Right hindlimb (tissue), 1 donor: ENCODE measurements around the gene SLC38A10.

Experiments used
- DNase-seq: peaks from one replicate; pipeline ENCODE4 v3.0.0-alpha.2; 2018

SLC38A10 gene

DNA sequence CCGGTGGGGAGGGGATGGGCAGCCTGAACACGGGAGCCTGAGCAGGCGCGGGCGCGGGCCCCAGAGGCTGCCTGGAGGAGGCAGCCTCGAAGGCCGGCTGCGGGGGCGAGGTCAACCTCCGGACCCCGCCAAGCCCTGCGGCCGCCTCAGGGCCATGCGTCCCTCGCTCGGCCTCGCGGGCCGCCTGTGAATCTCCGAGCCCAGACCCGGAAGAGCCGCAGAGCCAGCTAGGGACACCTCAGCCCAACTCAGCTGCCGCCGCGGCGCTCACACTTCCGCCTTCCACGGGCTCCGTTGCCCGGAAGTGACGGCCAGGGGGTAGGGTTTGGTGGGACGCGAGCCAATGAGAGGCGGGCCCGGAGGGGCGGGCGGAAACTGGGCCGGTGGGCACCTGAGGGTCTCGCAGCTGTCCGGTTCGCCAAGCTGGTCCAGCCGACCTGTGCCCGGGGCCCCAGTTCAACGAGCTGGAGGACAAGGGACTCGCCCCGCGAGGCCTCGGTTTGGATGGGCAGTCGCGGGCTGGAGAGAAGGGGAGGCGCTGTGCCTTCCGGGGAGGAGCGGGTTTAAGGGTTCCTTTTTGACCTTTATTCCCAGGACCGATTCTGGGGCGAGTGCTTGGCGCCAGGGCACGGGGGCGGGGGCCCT is at the start of gene SLC38A10:
TSS of gene SLC38A10 (minus strand) at position 277 of the 645 bp plus-strand sequence. CDS start 386 bp downstream, outside the sequence.
- DNase-seq = peak; percentile 93

GRCh38 chr17:81342269-81343070 is 47.4 kb upstream of the SLC38A10 start:
- DNase-seq = peak; percentile 21

- DNase-seq = peak; percentile 49
Observed at GRCh38 chr17:81341516-81342268, 46.6 kb upstream of the SLC38A10 start.

GRCh38 chr17:81340607-81341515 is 45.8 kb upstream of the SLC38A10 start:
- DNase-seq = peak; percentile 81

- peak; percentile 36 for DNase-seq
Observed at GRCh38 chr17:81339534-81340296, 44.6 kb upstream of the SLC38A10 start.

- peak; percentile 44 for DNase-seq
Observed at GRCh38 chr17:81339191-81339533, 44.1 kb upstream of the SLC38A10 start.

DNA sequence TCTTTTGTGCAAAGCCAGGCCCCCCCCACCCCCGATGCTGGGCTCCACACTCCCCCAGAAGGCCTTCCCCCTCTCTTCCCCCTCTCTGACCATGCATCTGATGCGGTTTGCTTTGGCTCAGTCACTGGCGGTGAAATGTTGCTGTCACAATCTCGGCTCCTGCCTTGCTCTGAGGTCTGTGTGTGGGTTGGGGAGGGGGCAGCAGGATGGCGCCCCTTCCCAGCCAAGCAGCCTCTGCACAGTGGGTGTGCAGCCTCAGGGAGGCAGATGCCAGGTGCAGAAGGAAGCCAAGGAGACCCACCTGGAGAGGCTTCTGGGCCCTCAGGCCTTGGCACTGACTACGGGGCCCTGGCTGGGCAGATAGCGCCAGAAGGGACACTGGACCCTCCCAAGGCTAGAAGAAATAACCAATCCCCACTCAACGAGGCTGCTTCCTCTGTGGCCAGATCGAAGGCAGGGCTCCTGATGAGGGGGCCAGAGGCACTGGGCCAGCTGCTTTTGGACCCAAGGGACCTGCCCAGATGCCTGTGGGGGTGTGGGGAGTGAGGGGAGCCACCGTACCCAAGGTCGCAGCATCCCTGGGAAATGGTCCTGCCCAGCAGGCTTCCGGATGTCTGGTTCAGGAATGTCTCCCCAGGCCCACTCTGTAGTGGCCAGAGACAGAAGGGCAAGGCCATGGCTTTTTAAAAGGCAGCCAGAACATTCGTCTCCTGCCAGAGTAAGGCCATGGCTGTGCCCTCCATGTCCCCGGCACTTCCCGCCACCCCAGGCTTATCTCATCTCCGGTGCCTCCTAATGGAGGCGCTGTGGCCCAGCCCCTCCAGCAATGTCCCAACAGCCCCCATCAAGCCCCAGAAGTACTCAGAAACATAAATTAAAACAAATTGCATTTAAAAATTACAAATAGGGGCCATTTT is 43.4 kb upstream of the SLC38A10 start:
- DNase-seq = peak; percentile 63

DNA sequence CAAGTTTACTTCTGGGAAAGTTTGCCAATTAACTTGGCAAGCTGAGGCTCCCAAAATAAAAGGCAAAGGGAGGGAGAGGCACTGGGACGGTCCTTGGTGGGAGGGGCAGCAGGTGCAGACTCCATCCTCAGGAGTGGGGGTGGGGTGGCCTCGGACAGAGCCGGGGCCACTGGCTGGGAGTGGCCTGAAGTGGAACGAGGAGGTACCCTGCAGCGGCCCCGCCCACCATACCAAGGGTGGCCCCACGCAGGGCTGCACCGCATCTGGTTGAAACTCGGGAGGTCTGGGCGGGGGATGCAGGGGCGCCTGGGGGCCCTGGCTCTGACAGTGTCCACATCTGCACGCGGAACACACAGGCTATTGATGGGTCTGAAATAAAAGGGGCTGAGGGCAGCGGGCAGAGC is 42.4 kb upstream of the SLC38A10 start:
- DNase-seq = peak; percentile 66

- peak; percentile 35 for DNase-seq
Observed at GRCh38 chr17:81336930-81337325, 41.8 kb upstream of the SLC38A10 start.

GRCh38 chr17:81336296-81336929 is 41.3 kb upstream of the SLC38A10 start:
- DNase-seq = no peak

DNA sequence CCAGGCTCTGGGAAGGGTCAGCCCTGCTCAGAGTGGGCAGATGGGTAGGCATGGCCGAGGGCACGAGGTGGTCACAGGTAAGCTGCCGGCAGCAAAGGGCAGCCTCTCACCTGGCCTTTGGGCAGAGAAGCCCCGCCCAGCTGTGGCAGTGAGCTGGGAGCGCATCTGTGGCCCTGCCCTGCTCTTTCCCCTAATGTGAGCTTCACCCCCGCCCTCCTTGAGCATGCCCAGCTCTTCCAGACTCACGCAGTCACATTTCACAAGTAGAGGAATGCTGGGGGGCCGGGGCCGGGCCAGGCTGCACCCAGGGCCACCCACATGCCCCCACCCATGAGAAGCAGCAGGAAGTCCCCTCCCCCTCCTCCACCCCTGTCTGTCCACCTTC is 40.7 kb upstream of the SLC38A10 start:
- peak; percentile 24 for DNase-seq

DNA sequence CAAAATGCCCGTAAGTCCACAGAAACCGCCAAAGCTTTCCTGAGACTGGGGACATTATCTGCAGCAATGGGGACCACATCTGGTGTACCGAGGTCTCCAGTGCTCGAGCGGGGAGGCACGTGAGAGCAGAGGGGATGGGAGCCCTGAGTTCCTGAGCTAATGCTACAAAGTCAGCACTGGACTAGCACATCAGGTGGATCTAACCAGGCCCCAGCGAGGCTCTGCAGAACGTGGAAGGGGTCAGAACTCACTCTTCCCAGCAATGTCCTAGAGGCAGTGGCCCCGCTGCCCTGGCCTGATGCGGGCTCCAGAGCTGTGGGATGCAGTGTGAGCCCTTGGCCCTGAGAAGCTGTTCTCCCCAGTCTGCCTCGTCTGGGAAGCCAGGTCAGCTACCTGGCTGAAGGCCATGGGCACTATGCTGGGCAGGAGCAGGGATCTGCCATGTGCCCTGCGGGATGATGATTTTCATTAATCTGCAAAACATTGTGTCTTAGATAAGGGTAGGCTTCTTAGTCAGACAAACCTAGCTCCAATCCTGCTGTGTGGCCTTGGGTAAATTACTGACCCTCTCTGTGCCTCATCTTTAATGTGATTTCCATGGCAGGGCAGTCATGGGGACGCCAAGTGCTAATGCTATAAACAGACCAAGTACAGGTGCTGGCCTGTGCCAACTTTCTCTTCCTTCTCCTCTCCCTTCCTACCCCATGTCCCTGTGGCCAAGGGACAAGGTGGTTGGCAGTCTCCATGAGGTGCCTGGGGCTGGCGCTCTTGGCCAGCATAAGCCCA is 40.1 kb upstream of the SLC38A10 start:
- DNase-seq = no peak

DNA sequence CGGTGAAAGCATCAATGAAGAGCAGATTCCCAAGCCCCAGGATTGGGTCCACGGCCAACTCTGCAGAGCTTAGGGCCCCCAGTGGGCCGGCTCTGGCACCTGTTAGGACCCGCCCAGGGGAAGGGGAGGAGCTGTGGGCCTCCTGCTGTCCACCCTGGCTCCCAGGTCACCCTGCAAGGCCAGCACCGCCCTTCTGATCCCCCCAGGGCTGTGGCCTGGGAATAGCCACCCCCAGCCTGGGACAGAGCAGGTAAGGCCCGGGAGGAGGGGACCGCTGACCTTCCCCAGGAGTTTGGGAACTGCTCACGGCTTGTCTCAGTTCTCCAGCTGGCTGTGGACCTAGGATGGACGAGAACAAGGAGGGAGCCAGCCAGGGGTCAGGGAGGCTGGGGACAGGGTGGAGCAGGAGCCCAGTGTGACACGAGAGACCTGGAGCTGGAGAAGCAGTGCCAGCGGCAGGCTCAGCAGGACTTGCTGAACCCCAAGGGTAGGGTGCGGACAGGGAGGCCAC is 39.3 kb upstream of the SLC38A10 start:
- peak; percentile 70 for DNase-seq

DNA sequence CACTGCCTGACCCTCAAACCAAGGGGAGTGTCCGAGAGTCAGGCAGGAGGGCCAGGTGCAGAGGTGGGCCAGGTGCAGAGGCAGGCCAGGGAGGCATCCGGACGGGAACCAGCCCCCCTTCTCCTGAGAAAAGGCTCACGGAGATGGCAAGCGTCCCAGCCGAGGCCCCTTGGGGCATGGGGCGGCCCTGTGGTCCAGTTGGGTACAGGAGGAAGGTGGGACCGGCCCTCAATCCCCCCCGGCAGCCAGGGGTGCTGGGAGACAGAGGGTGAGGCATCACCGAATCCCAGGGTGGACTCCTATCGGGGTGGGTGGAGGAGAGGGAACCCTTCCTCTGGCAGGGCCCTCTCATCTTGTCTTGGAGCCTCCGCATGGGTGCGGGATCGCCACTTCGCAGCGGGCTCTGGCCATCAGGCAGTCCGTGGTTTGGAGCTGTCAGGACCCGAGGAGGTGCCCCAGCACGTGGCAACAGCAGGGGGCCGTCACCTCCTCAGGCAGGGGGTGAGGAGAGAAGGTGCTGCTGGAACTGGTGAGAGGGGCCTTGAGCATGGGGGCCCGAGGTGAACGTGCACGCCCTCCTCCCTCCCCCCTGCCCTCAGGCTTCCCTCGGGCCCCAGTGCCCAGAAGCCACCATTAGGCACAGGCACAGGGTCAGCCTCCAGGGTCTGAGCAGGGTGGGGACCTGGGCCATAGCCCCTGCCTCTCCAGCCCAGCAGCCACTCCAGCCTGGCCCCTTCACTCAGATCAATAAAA is 38.7 kb upstream of the SLC38A10 start:
- DNase-seq = peak; percentile 29

- no peak for DNase-seq
Observed at GRCh38 chr17:81332914-81333528, 37.9 kb upstream of the SLC38A10 start.

GRCh38 chr17:81332118-81332834 is 37.2 kb upstream of the SLC38A10 start:
- DNase-seq = no peak

GRCh38 chr17:81331527-81332043 is 36.5 kb upstream of the SLC38A10 start:
- peak; percentile 55 for DNase-seq
